ENCODE measurements around the gene KCNIP4.

- no peak for TF ChIP-seq CTCF (IDR thresholded peaks at IDR 0.05)
- TF ChIP-seq POLR2A (IDR thresholded peaks at IDR 0.05) = no peak
These were observed 830.3 kb downstream of the KCNIP4 start for GRCh38 chr4:21118301-21118700.

All from heart left ventricle (tissue), 13 donors.